Activated CD8-positive, alpha-beta memory T cell treated with anti-CD3 and anti-CD28 coated beads for 1 hour (primary cell): Measurements from ENCODE around the gene MITF.

Experiments
- DNase-seq, 2 donors: peaks; one replicate each; pipeline ENCODE4 v3.0.0-alpha.2; 2020; ENCODE audit warnings: low read depth in 1 of 2; ENCODE audit errors: extremely low read depth in 1 of 2

The MITF gene

DNA sequence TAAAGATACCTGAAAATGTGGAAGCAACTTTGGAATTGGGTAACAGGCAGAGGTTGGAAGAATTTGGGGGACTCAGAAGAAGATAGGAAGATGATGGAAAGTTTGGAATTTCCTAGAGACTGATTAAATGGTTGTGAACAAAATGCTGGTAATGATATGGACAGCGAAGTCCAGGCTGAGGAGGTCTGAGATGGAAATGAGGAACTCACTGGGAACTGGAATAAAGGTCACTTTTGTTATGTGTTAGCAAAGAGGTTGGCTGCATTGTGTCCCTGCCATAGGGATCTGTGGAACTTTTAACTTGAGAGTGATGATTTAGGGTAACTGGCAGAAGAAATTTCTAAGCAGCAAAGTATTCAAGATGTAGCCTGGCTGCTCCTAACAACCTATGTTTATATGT is 13.0 kb downstream of the MITF start:
- no peak for DNase-seq

DNA sequence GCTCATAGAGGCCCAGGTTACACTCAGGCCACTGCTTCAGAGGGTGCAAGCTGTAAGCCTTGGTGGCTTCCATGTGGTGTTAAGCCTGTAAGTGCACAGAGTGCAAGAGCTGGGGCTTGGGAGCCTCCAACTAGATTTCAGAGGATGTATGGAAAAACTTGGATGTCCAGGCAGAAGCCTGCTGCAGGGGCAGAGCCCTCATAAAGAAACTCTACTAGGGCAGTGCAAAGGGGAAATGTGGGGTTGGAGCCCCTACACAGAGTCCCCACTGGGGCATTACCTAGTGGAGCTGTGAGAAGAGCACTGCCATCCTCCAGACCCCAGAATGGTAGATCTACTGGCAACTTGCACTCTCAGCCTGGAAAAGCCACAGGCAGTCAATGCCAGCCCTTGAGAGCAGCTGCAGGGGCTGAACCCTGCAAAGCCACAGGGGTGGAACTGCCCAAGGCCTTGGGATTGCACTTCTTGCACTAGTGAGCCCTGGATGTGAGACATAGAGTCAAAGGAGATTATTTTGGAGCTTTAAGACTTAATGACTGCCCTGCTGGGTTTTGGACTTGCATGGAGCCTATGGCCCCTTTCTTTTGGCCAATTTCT is 14.0 kb downstream of the MITF start:
- no peak for DNase-seq

DNA sequence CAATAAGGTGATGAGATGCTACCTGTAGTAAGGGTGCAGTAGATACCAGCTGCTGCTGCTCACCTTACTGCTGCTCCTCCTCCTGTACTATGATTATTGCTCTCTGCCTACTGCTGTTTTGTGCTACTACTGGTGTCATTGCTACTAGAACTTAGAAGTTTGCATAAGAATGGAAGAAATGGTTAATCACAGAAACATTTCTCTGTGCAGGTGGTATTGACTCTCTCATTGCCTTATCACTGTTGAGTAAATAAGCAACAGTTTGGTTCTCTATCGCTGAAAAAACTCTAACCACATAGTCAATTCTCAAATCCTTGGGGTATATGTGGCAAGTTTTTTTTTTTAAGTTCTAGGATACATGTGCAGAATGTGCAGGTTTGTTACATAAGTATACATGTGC is 16.5 kb downstream of the MITF start:
- no peak for DNase-seq

DNA sequence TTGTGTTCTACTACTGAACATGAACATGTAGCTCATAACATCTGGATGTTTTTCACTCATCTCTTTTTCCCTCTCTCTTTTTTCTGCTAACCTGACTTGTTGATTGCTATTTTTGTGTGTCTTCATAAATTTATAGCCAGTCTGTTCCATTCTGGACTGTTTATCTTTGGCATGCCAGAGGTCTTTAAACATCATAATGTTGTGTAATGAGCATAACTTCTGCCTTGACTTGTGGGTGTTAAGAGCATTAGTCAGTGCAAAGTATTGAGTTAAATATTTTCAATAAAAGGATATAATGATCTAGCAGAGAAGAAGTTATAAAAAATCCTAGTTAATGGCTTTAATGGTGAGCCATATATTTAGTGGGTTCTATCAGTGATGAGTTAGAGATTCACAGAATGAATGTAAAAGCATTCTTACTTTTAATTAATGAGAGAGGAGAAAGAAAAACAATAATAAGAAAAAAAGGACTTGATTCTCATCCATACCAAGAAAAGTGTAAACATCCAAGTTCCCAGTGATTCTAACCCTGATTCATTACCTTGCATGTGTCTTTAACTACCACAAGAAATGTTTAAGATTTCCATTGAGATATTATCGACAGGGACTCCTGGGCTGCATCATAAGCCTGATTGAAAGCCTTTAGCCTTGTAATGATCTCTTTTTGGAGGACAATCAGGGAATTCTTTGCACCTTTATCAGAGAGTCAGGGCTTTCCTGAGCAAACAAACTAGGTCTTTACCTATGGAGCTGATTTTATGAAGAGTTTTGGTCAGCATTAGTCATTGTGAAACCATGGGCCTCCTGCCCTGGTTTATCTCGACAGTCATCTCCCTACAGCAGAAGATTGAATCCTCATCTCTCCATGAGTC is 22.9 kb downstream of the MITF start:
- no peak for DNase-seq

DNA sequence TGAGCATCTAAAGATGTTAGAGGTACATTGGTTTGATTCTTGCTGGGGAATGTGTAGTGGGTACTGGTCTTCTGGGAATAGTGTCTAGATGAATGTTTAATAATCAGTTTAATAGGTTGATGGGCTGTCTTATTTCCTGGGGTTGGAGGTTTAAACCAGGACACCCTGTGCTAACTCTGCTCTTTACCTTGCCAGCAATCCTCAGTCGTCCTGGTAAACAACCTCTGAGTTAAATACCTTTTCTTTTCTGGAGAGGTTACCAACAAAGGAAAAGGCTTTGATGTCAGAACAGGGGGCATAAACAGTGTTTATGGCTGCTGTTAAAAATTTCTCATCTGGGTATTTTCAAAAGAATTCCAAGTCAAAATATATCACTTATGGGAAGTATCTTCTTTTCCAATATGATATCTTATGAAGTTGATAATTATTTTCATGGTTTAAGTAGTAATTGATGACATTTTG is 23.5 kb downstream of the MITF start:
- no peak for DNase-seq

DNA sequence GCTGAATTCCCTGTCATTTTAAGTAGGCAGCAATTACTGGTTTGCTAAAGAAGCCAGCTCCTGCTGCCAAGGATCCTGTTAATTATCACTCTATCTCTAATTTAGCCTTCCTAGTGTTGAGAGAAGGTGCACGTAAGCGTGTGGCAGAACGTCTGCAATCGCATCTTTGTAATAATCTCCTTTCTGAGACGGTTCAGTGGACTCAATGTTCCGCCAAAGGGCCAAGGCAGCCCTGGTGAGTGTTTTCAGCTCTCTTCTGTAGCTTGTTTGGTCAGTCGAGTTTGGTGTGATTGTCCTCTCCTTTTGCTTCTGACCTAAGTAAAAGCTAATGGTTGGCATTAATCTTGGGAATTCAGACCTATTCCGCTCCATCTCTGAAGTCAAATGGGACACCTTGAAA is 24.2 kb downstream of the MITF start:
- DNase-seq = no peak

DNA sequence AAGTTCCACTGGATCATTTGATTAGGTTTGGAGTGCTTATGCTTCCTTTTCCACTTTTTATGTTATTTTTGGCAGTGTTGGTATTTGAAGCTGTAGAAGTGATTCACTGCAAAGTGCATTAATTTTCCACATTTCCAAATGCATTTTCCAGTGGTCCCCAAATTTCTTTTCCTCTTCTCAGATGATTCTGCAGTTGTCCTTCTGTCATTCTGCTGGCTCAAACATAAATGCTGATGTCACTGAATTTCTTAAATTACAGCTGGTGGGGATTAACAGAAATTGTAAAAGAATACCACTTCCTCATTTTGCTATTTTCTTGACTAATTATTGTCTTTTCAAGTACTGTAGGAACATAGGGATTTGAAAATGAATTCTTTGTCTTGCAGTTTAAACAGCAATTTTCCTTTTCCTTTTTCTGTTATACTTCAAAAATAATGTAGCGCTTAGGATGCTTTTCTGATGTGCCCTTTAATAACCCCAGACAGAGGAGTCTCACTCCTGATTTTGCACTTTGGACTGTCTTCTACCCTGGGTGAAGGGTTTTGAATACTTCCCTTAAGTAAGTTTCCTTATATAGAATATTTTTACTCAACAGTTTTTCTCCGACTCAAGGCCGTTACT is 25.0 kb downstream of the MITF start:
- DNase-seq = no peak

DNA sequence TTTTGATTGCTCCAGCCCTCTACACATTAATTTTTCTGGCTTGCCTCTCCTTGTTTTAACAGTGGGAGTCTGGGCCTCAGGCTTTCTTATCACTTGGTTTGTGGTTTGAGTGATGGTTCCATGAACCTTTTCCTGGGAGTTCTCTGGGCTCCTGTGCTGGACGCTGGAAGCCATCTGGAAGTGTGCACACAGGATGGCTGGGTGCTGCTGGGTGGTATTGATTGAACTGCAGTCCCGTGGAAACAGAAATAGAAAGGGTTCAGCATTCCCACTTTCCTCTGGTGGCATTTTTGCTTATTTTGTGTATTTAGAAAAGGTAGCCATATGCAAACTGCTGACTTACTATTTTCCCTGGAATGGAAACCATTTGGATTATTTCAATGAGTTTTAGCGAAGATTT is 25.6 kb downstream of the MITF start:
- DNase-seq = no peak

DNA sequence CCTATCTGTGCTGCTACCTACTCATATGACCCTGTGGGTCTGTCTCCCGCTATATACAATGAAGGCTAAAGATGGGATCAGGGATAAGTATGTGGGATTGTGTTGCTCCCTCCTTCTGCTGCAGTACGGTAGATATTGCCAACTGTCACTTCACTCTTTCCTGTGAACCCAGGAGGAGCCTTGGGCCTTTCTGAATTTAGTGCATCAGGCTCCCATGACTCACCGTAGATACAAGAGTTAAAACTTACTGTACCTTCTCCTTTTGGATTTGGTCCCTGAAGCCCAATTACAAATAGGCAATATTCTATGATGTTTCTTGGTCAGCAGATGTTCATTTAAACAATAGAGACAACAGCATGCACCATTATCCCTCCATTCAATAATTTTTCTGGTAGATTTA is 27.4 kb downstream of the MITF start:
- no peak for DNase-seq

DNA sequence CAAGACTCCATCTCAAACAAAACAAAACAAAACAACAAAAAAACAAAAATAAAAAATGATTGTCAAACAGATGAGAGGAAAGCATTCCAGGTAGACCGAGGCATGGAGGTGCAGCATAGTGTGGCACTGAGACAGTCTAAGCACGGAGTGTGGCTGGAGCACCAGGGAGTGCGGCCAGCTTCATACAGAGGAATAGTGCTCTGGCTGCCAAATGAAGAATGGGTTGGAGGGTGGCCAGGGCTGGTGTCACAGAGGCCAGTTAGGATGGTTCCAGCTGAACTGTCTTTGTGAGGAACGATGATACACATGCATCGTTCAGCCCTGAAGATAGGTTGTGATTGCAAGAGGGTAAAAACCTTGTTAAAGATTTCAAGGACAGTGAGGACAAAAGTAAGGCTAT is 28.3 kb downstream of the MITF start:
- no peak for DNase-seq

DNA sequence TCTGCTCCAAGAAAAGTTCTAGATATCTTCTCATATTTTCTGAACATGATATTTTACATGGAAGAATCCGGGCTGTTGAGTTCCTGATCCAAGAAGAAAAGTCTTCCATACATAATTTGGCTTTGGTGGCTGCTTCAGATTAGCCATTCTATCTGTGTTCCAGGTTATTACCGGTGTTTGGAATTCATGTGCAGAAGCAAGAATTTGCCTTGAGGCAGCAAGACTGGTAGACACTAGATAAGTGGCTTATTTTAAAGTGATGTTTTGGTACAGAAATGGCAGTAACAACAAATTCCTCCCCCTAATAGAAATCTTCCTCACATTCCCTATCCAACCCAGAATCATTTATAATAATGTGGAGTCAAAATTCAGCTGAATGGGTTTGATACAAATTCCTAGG is 29.2 kb downstream of the MITF start:
- DNase-seq = no peak

DNA sequence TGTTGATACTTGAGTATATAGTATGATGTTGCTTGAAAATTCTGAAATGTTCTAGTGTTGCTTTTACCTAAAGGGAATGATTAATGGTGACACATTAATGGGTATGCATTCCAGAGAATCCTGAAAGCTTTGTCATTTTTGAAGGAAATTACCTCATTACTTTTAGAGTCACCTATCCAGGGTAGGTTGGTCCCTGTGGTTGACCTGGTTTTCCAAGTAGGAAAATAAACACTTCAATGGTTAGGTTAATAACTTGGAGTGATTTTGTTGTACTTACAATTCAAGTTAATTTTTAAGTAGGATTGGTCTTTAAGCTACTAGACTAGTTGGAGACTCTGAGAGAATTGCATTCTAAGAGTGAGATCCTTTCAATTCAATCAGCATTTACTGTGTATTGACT is 31.0 kb downstream of the MITF start:
- no peak for DNase-seq

DNA sequence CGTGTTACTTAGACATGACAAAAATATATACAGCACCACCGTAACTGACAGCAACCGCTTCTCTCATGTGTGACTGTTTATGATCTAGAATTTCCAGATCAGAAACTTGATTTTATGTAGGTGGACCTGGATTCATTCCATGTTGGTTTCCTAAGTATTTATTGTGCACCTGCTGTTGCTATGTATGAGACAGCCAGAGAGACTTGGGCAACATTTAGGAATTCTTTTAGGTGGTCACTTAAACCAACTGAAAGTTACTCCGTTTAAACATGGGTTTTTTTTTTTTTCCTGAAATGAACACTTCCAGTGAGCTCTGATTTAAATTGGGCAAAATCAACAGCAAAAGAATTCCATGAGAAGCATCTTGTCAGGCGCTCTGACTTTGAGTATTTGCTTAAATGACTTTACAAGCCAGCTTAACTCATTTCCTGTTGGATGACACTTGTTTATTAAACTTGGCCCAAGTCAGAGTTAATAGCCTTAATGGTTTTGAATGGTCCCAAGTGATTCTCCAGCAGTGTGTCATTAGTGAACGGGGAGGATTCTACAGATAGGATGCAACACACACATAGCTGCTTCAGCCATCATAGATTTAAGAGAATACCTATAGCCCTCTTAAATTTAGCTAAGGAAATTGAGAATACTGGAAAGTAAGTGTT is 31.8 kb downstream of the MITF start:
- no peak for DNase-seq

DNA sequence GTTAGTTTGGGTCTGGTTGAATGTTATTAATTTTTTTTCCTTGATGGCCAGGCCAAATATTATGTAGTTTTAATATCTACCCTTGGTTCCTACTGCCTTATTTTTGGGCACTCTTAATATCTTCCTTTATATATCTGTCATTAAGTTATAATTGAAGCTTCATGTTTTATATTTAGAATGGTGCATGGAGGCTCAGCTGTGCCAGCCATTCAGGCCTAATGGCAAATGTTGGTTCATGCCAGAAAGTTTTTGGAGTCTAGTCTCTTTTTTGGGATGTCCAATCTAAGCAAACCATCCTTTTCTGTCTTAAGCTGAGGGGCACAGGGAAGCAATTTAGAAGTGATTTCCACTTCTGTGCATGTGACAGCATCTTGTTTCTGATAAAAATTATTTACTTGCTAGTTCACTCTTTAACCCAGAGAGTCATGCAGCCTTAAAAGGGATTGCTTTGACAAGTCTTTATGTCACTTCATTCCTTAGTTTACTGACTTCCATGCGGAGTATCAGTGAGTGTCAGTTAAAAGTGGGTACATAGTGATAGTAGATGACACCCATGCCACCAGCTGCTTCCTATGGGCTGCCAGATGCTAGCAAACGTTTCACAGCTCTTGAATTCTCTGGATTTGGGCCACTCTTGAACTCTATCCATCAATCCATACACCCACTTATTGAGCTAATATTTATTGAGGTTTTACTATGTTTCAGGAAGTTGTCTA is 33.0 kb downstream of the MITF start:
- no peak for DNase-seq

DNA sequence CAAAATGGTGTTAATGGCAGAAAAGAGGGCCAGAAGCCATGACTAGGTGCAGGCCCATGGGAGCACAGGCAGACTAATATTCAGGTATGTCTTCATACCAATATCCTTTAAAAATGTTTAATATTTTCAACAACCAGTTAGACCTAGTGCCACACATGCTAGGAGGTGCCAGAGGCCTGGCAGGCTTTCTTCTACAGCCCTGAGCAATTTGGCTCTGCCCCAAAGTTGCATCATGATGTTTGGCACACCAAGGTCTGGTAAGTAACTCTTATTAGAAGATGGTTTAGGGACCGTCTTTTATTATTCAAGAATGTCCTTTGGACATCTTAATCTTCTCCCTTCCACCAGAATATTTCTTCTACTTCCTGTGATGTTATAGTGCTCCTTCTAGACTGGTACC is 34.8 kb downstream of the MITF start:
- no peak for DNase-seq

DNA sequence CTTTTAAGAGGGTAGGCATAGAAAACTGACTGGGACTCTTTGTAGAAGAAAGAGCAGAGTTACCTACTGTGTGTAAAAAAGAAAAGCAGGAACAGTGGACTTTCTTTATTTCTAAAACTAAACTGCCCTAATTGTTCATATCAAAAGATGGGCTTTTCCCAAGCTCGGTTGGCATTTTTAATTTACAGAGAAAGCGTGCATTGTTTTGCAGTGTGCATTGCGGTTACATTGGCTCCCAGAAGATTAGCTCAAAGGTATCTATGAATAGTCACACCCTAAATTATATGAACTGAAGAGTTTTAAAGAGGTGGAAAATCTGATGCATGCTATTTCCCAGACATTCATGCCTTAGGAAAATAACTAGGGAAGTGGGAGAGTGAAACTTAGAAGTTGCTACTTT is 36.5 kb downstream of the MITF start:
- DNase-seq = no peak

DNA sequence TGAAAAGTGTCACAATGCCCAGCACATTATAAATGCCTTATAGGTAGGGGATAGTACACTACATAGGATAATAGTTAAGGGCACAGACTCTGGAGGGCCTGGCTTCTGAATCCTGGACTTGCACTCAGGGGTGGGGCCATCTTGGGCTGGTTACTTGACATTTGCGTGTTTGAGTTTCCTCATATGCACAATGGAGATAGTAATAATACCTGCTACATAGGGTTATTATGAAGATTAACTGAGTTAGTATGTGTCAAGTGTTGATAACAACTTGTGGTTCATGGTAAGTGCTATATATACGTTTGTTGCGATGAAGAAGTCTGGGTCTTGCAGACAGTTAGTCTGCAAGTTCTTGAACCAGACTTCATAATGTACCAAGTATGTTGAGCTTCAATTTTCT is 37.0 kb downstream of the MITF start:
- no peak for DNase-seq

DNA sequence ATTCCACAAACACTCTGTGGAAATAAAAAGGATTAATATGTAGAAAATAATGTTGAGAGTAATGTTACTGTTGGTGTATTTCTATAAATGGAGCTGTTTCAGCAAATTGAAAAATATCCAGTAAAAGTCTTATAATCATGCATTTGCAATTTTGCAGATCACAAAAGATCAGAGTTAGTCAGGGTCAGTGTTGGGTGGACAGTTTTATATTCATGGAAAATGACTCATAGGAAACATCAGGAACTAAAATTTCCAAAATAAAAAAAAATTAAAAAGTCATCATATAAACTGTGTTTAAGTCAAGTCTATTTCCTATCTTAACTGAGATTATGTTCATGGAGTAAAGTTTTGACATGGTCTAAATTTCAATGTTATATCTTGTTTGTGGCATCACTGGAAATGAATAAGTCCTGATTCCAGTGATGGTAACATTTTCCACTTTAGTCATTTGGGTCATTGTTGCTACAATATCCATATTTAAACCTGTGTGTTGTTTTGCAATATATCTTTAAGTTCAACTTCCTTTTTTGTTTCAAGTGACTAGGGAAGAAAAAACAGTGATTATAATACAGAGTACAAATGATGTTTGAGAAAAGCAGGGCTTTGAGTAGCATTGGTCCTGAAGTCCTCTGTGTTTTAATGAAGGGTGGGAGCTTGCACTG is 37.8 kb downstream of the MITF start:
- DNase-seq = no peak

DNA sequence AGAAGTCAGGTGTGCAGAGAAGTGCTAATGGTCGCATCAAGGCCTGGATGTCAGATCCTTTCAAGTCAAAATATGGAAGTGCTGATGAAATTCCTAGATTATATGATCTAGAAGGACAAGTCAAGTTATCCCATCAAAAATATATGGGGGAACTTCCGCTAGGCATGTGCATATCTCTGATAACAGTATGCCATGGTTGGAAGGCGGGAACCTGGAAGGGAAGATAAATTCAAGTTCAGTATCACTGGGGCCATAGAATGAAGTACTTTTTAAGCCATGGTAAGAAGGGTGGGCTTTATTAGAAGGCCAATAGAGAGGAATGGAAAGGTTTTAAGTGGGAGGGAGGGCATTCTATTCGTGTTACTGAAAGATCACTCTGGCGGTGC is 38.3 kb downstream of the MITF start:
- no peak for DNase-seq

DNA sequence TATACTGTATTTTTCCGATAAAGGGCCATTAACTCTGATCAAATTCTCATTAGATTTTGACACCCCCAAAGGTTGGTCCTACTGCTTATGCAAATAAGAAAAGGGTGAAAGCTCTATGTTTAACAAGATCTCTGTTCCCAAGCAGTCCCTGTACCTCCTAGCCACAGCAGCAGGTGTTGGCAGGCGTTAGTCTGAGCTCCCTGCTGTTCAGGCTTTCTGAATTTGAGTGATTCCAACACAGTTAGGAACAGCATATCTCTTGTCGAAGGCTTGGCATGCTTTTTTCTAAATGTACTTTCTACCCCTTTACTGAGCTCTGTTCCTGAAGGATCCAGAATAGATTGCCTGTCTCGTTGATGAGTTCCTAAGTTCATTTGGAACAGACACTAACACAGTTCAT is 42.3 kb downstream of the MITF start:
- DNase-seq = no peak
